MM.1S (cell line): ENCODE measurements around the gene AP2A2.

ENCODE experiments used
- DNase-seq: peaks from one replicate; pipeline ENCODE4 v3.0.0-alpha.2; 2015
- H2AFZ ChIP-seq: fragments of 300-600 bp; sonication (generic); 2 replicates; pipeline ENCODE4 v1.6.0; 2016; ENCODE audit warnings: antibody characterized with exemption, low read length
- H3F3A ChIP-seq: fragments of 300-600 bp; sonication (generic); 2 replicates; pipeline ENCODE4 v1.6.1; 2016; ENCODE audit warnings: mild to moderate bottlenecking, antibody characterized with exemption, low read length, moderate library complexity, mixed read lengths; ENCODE audit not compliant: insufficient read depth
- H3K27ac ChIP-seq: fragments of 300-600 bp; sonication (generic); 2 replicates; pipeline ENCODE4 v1.5.1; 2016; ENCODE audit warnings: mild to moderate bottlenecking, low read length
- H3K27me3 ChIP-seq: fragments of 300-600 bp; sonication (generic); replicated peaks from 2 replicates; pipeline ENCODE4 v1.6.0; 2016; ENCODE audit warnings: low read length; ENCODE audit not compliant: insufficient read depth
- H3K36me3 ChIP-seq: fragments of 300-600 bp; sonication (generic); replicated peaks from 2 replicates; pipeline ENCODE4 v1.6.1; 2016; ENCODE audit warnings: mild to moderate bottlenecking, low read length, mixed read lengths; ENCODE audit not compliant: insufficient read depth
- H3K4me1 ChIP-seq: fragments of 300-600 bp; sonication (generic); 2 replicates; pipeline ENCODE4 v1.6.1; 2016; ENCODE audit warnings: low read length, mixed read lengths
- H3K4me2 ChIP-seq: fragments of 300-600 bp; sonication (generic); 2 replicates; pipeline ENCODE4 v1.6.0; 2016; ENCODE audit warnings: low read depth, low read length
- H3K4me3 ChIP-seq: fragments of 300-600 bp; sonication (generic); 2 replicates; pipeline ENCODE4 v1.5.1; 2016; ENCODE audit warnings: low read length, mixed read lengths
- H3K79me2 ChIP-seq: fragments of 300-600 bp; sonication (generic); 2 replicates; pipeline ENCODE4 v1.6.1; 2016; ENCODE audit warnings: mixed run types, low read length, mixed read lengths
- H3K9ac ChIP-seq: fragments of 300-600 bp; sonication (generic); 2 replicates; pipeline ENCODE4 v1.6.1; 2016; ENCODE audit warnings: low read length, mixed read lengths
- H3K9me2 ChIP-seq: fragments of 300-600 bp; sonication (generic); replicated peaks from 2 replicates; pipeline ENCODE4 v1.6.1; 2016; ENCODE audit warnings: mild to moderate bottlenecking, low read length, mixed read lengths; ENCODE audit not compliant: insufficient read depth
- H3K9me3 ChIP-seq: fragments of 300-600 bp; sonication (generic); replicated peaks from 2 replicates; pipeline ENCODE4 v1.6.1; 2016; ENCODE audit warnings: mild to moderate bottlenecking, low read length, mixed read lengths; ENCODE audit not compliant: insufficient read depth
- H4K20me1 ChIP-seq: fragments of 300-600 bp; sonication (generic); 2 replicates; pipeline ENCODE4 v1.6.1; 2016; ENCODE audit warnings: mild to moderate bottlenecking, low read length, moderate library complexity, mixed read lengths; ENCODE audit not compliant: insufficient read depth
- CTCF ChIP-seq: fragments of 300-600 bp; sonication (generic); IDR thresholded peaks from 2 replicates; pipeline ENCODE4 v1.5.1; 2016; ENCODE audit warnings: antibody characterized with exemption, low read length, mixed read lengths
- EZH2 ChIP-seq: fragments of 300-600 bp; sonication (generic); optimal IDR thresholded peaks from 2 replicates; pipeline ENCODE3; 2017; ENCODE audit warnings: low read depth, mild to moderate bottlenecking, antibody characterized with exemption, low read length, mixed read lengths
- EZH2phosphoT487 ChIP-seq: fragments of 300-600 bp; sonication (generic); IDR thresholded peaks from 2 replicates; pipeline ENCODE4 v1.6.1; 2018; ENCODE audit warnings: antibody characterized with exemption, low read length

Gene AP2A2

DNA sequence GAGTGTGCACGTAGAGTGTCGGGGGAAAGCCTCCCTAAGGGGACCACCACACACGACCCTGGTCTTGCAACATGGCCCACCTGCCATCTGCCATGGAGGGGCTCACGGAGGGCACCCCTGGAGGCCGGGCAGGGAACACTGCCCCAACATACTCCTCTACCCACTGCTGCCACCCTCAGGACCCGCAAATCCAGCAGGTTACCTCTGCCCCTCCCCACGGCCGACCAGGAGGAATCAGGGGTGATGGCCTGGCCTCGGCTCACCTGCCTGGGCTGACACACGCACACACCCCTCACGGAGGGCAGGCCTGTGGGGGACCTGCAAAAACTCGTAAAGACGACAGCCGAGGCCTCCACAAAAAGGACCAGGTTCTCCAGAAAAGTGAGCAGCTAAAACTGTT, 45.2 kb upstream of the AP2A2 start:
- no peak overlapping the region for H3K4me2 ChIP-seq
- DNase-seq = no peak
- H3K27ac ChIP-seq = no peak overlapping the region
- H3K9ac ChIP-seq = no peak overlapping the region
- H2AFZ ChIP-seq = no peak overlapping the region
- no peaks in the 10 kb centered on the region for H3K9me2 ChIP-seq
- H3K4me3 ChIP-seq = no peak overlapping the region
- no peaks in the 10 kb centered on the region for H3K36me3 ChIP-seq
- no peaks in the 10 kb centered on the region for H3K27me3 ChIP-seq
- no peaks in the 10 kb centered on the region for H3K9me3 ChIP-seq
- no peaks in the 10 kb centered on the region for H3K79me2 ChIP-seq
- H3F3A ChIP-seq = no peaks in the 10 kb centered on the region
- TF ChIP-seq EZH2phosphoT487 (no peak), EZH2 (no peak), CTCF (no peak)
- no peaks in the 10 kb centered on the region for H4K20me1 ChIP-seq
- H3K4me1 ChIP-seq = no peaks in the 10 kb centered on the region

GRCh38 chr11:882596-882995, 43.1 kb upstream of the AP2A2 start:
- no peak overlapping the region for H3K4me2 ChIP-seq
- no peak overlapping the region for H3K27ac ChIP-seq
- no peaks in the 10 kb centered on the region for H3K36me3 ChIP-seq
- no peaks in the 10 kb centered on the region for H3F3A ChIP-seq
- H3K9ac ChIP-seq = no peak overlapping the region
- no peaks in the 10 kb centered on the region for H3K9me3 ChIP-seq
- H3K4me3 ChIP-seq = no peak overlapping the region
- H3K27me3 ChIP-seq = no peaks in the 10 kb centered on the region
- DNase-seq = no peak
- H4K20me1 ChIP-seq = no peaks in the 10 kb centered on the region
- no peaks in the 10 kb centered on the region for H3K4me1 ChIP-seq
- no peak overlapping the region for H2AFZ ChIP-seq
- H3K79me2 ChIP-seq = no peaks in the 10 kb centered on the region
- no peak for TF ChIP-seq EZH2
- no peak for TF ChIP-seq EZH2phosphoT487
- TF ChIP-seq CTCF = no peak
- H3K9me2 ChIP-seq = no peaks in the 10 kb centered on the region

- no peak for TF ChIP-seq CTCF
- TF ChIP-seq EZH2 = no peak
- no peak for TF ChIP-seq EZH2phosphoT487
- Histone ChIP-seq H3K79me2 (no peaks in the 10 kb centered on the region), H3K27ac (no peak overlapping the region), H3K9me3 (no peaks in the 10 kb centered on the region), H3K4me1 (no peaks in the 10 kb centered on the region), H3K9ac (no peak overlapping the region), H4K20me1 (no peaks in the 10 kb centered on the region), H3F3A (no peaks in the 10 kb centered on the region), H3K9me2 (no peaks in the 10 kb centered on the region), H3K36me3 (no peaks in the 10 kb centered on the region), H2AFZ (no peak overlapping the region), H3K27me3 (no peaks in the 10 kb centered on the region), H3K4me3 (no peak overlapping the region), H3K4me2 (no peak overlapping the region)
- DNase-seq = no peak
Observed at GRCh38 chr11:883527-883926, 42.1 kb upstream of the AP2A2 start.
